GM18499 (cell line): ENCODE data around the gene MAN1A1.

Experiments used
- ATAC-seq: cut with Tn5 transposase; IDR thresholded peaks from one replicate; pipeline ENCODE4 v1.9.1; 2021; ENCODE audit warnings: moderate number of reproducible peaks; ENCODE audit not compliant: insufficient read depth, unreplicated experiment

MAN1A1 gene

GRCh38 chr6:119132261-119132981, 217.1 kb downstream of the MAN1A1 start:
- ATAC-seq, result no peak

GRCh38 chr6:119129968-119130484, 219.5 kb downstream of the MAN1A1 start:
- no peak for ATAC-seq

- ATAC-seq, result peak; percentile 75
These were observed 220.2 kb downstream of the MAN1A1 start for GRCh38 chr6:119129148-119129967.

DNA sequence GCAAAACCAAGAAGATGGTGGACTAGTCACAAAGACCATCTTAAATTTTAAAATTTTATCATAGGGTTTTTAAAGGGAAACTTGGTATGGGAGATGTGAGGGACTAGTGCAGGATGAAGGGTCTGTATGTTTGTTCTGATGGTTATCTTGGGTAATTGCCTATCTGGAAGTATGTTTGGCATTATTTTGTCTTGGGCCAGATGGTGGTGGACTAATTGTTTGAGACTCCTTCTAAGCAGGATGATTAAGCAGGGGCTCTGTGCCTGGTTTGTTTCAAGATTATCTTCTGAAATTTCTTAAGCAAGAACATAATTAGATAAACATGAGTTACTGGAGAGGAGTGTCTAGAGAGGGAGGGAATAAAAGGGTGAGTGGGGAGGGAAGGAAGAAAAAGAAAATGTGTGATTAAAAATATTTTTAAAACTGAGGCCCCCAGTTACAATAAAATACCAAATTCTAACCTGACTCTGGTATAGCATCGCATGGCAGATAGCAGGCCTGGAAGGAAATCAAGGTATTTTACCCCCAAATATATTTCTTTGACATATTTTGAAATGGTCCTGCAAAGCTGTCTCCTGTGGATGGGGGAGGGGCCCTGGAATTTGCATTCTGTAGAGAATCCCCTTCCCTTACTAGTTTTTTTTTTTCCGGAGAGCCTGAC, 221.2 kb downstream of the MAN1A1 start:
- ATAC-seq, result no peak

- no peak for ATAC-seq
These were observed 221.9 kb downstream of the MAN1A1 start for GRCh38 chr6:119127627-119128026.
